ENCODE data around the gene MAVS. TPM values are rescaled to one million over a fixed set of nuclear protein-coding genes. Genes with fewer than 3 reads are reported as not detected.
"Not testable (repeated sequence)": the region's sequence is repeated elsewhere in the genome, so short reads cannot be mapped to it uniquely, and the experiment has no call there.

MAVS gene
- total RNA-seq, 1 donor from 2014 or later: 14.6 TPM

- Histone ChIP-seq H3K9ac (ENCODE audit: low read depth in 1 of 3, low read length in 3 of 3) (peak overlapping the region in 2 of 3 donors; percentile 36 to 85), H3K4me1 (ENCODE audit: control insufficient read depth in 3 of 3, insufficient read depth in 3 of 3, low read length in 3 of 3) (peaks cover 16 to 47% (median 33%) of the 10 kb centered on the region in 3 donors), H3K27ac (ENCODE audit: low read depth, low read length) (peak overlapping the region; percentile 88), H3K9me3 (ENCODE audit: control insufficient read depth in 3 of 3, low read length in 3 of 3) (no peaks in the 10 kb centered on the region), H3K27me3 (ENCODE audit: control insufficient read depth in 3 of 3, insufficient read depth in 3 of 3, low read length in 3 of 3) (no peaks in the 10 kb centered on the region), H3K4me3 (ENCODE audit: low read length in 3 of 3) (peak overlapping the region; percentile 81 to 99 (median 93)), H3K36me3 (ENCODE audit: control insufficient read depth in 3 of 3, insufficient read depth in 3 of 3, low read length in 3 of 3) (peaks cover 0 to 2% (median 0%) of the 10 kb centered on the region in 3 donors)
These were observed 44.6 kb downstream of the MAVS start for GRCh38 chr20:3890999-3891929.

- Histone ChIP-seq H3K27ac (ENCODE audit: low read depth, low read length) (no peak overlapping the region), H3K36me3 (ENCODE audit: control insufficient read depth in 3 of 3, insufficient read depth in 3 of 3, low read length in 3 of 3) (no peaks in the 10 kb centered on the region), H3K4me3 (ENCODE audit: low read length in 3 of 3) (no peak overlapping the region), H3K4me1 (ENCODE audit: control insufficient read depth in 3 of 3, insufficient read depth in 3 of 3, low read length in 3 of 3) (peaks cover 27 to 49% (median 30%) of the 10 kb centered on the region in 3 donors), H3K9me3 (ENCODE audit: control insufficient read depth in 3 of 3, low read length in 3 of 3) (no peaks in the 10 kb centered on the region), H3K27me3 (ENCODE audit: control insufficient read depth in 3 of 3, insufficient read depth in 3 of 3, low read length in 3 of 3) (no peaks in the 10 kb centered on the region), H3K9ac (ENCODE audit: low read depth in 1 of 3, low read length in 3 of 3) (no peak overlapping the region)
These were observed 48.2 kb downstream of the MAVS start for GRCh38 chr20:3894796-3895195.

GRCh38 chr20:3896302-3896701, 49.7 kb downstream of the MAVS start:
- Histone ChIP-seq H3K27ac (ENCODE audit: low read depth, low read length) (no peak overlapping the region), H3K4me3 (ENCODE audit: low read length in 3 of 3) (no peak overlapping the region), H3K4me1 (ENCODE audit: control insufficient read depth in 3 of 3, insufficient read depth in 3 of 3, low read length in 3 of 3) (peaks cover 16 to 40% (median 25%) of the 10 kb centered on the region in 3 donors), H3K36me3 (ENCODE audit: control insufficient read depth in 3 of 3, insufficient read depth in 3 of 3, low read length in 3 of 3) (no peaks in the 10 kb centered on the region), H3K9me3 (ENCODE audit: control insufficient read depth in 3 of 3, low read length in 3 of 3) (no peaks in the 10 kb centered on the region), H3K27me3 (ENCODE audit: control insufficient read depth in 3 of 3, insufficient read depth in 3 of 3, low read length in 3 of 3) (no peaks in the 10 kb centered on the region), H3K9ac (ENCODE audit: low read depth in 1 of 3, low read length in 3 of 3) (no peak overlapping the region)

- peaks cover 10 to 34% (median 23%) of the 10 kb centered on the region in 3 donors for H3K4me1 ChIP-seq (ENCODE audit: control insufficient read depth in 3 of 3, insufficient read depth in 3 of 3, low read length in 3 of 3)
- H3K27me3 ChIP-seq (ENCODE audit: control insufficient read depth in 3 of 3, insufficient read depth in 3 of 3, low read length in 3 of 3): no peaks in the 10 kb centered on the region
- no peak overlapping the region for H3K4me3 ChIP-seq (ENCODE audit: low read length in 3 of 3)
- H3K36me3 ChIP-seq (ENCODE audit: control insufficient read depth in 3 of 3, insufficient read depth in 3 of 3, low read length in 3 of 3): no peaks in the 10 kb centered on the region
- H3K9me3 ChIP-seq (ENCODE audit: control insufficient read depth in 3 of 3, low read length in 3 of 3): no peaks in the 10 kb centered on the region
- H3K27ac ChIP-seq (ENCODE audit: low read depth, low read length): no peak overlapping the region
- H3K9ac ChIP-seq (ENCODE audit: low read depth in 1 of 3, low read length in 3 of 3): peak overlapping the region in 1 of 3 donors; percentile 25
These were observed 50.4 kb downstream of the MAVS start for GRCh38 chr20:3896853-3897583.

- not testable (repeated sequence) for H3K27me3 ChIP-seq (ENCODE audit: control insufficient read depth in 3 of 3, insufficient read depth in 3 of 3, low read length in 3 of 3); H3K4me3 ChIP-seq (ENCODE audit: low read length in 3 of 3); H3K9me3 ChIP-seq (ENCODE audit: control insufficient read depth in 3 of 3, low read length in 3 of 3); H3K9ac ChIP-seq (ENCODE audit: low read depth in 1 of 3, low read length in 3 of 3); H3K36me3 ChIP-seq (ENCODE audit: control insufficient read depth in 3 of 3, insufficient read depth in 3 of 3, low read length in 3 of 3); H3K27ac ChIP-seq (ENCODE audit: low read depth, low read length)
- H3K4me1 ChIP-seq (ENCODE audit: control insufficient read depth in 3 of 3, insufficient read depth in 3 of 3, low read length in 3 of 3): peaks cover 6 to 31% (median 22%) of the 10 kb centered on the region in 3 donors
These were observed 51.5 kb downstream of the MAVS start for GRCh38 chr20:3898181-3898580.

- no peak overlapping the region for H3K9ac ChIP-seq (ENCODE audit: low read depth in 1 of 3, low read length in 3 of 3)
- H3K9me3 ChIP-seq (ENCODE audit: control insufficient read depth in 3 of 3, low read length in 3 of 3): no peaks in the 10 kb centered on the region
- H3K36me3 ChIP-seq (ENCODE audit: control insufficient read depth in 3 of 3, insufficient read depth in 3 of 3, low read length in 3 of 3): no peaks in the 10 kb centered on the region
- H3K27ac ChIP-seq (ENCODE audit: low read depth, low read length): no peak overlapping the region
- peaks cover 6 to 27% (median 19%) of the 10 kb centered on the region in 3 donors for H3K4me1 ChIP-seq (ENCODE audit: control insufficient read depth in 3 of 3, insufficient read depth in 3 of 3, low read length in 3 of 3)
- H3K4me3 ChIP-seq (ENCODE audit: low read length in 3 of 3): no peak overlapping the region
- no peaks in the 10 kb centered on the region for H3K27me3 ChIP-seq (ENCODE audit: control insufficient read depth in 3 of 3, insufficient read depth in 3 of 3, low read length in 3 of 3)
These were observed 52.0 kb downstream of the MAVS start for GRCh38 chr20:3898639-3899038.

- Histone ChIP-seq H3K36me3 (ENCODE audit: control insufficient read depth in 3 of 3, insufficient read depth in 3 of 3, low read length in 3 of 3) (no peaks in the 10 kb centered on the region), H3K9ac (ENCODE audit: low read depth in 1 of 3, low read length in 3 of 3) (no peak overlapping the region), H3K9me3 (ENCODE audit: control insufficient read depth in 3 of 3, low read length in 3 of 3) (no peaks in the 10 kb centered on the region), H3K4me3 (ENCODE audit: low read length in 3 of 3) (no peak overlapping the region), H3K27ac (ENCODE audit: low read depth, low read length) (no peak overlapping the region), H3K4me1 (ENCODE audit: control insufficient read depth in 3 of 3, insufficient read depth in 3 of 3, low read length in 3 of 3) (peaks cover 10 to 24% (median 18%) of the 10 kb centered on the region in 3 donors), H3K27me3 (ENCODE audit: control insufficient read depth in 3 of 3, insufficient read depth in 3 of 3, low read length in 3 of 3) (no peaks in the 10 kb centered on the region)
These were observed 53.6 kb downstream of the MAVS start for GRCh38 chr20:3900187-3900604.

- Histone ChIP-seq H3K9ac (ENCODE audit: low read depth in 1 of 3, low read length in 3 of 3) (peak overlapping the region in 1 of 3 donors; percentile 32), H3K27me3 (ENCODE audit: control insufficient read depth in 3 of 3, insufficient read depth in 3 of 3, low read length in 3 of 3) (no peaks in the 10 kb centered on the region), H3K9me3 (ENCODE audit: control insufficient read depth in 3 of 3, low read length in 3 of 3) (no peaks in the 10 kb centered on the region), H3K27ac (ENCODE audit: low read depth, low read length) (peak overlapping the region; percentile 36), H3K4me3 (ENCODE audit: low read length in 3 of 3) (peak overlapping the region in 1 of 3 donors; percentile 30), H3K4me1 (ENCODE audit: control insufficient read depth in 3 of 3, insufficient read depth in 3 of 3, low read length in 3 of 3) (peaks cover 10 to 24% (median 17%) of the 10 kb centered on the region in 3 donors), H3K36me3 (ENCODE audit: control insufficient read depth in 3 of 3, insufficient read depth in 3 of 3, low read length in 3 of 3) (no peaks in the 10 kb centered on the region)
These were observed 54.5 kb downstream of the MAVS start for GRCh38 chr20:3901028-3901705.

GRCh38 chr20:3901706-3902440, 55.2 kb downstream of the MAVS start:
- Histone ChIP-seq H3K9ac (ENCODE audit: low read depth in 1 of 3, low read length in 3 of 3) (peak overlapping the region in 1 of 3 donors; percentile 32), H3K36me3 (ENCODE audit: control insufficient read depth in 3 of 3, insufficient read depth in 3 of 3, low read length in 3 of 3) (no peaks in the 10 kb centered on the region), H3K27me3 (ENCODE audit: control insufficient read depth in 3 of 3, insufficient read depth in 3 of 3, low read length in 3 of 3) (no peaks in the 10 kb centered on the region), H3K9me3 (ENCODE audit: control insufficient read depth in 3 of 3, low read length in 3 of 3) (no peaks in the 10 kb centered on the region), H3K27ac (ENCODE audit: low read depth, low read length) (peak overlapping the region; percentile 36), H3K4me3 (ENCODE audit: low read length in 3 of 3) (peak overlapping the region in 1 of 3 donors; percentile 30), H3K4me1 (ENCODE audit: control insufficient read depth in 3 of 3, insufficient read depth in 3 of 3, low read length in 3 of 3) (peaks cover 8 to 17% (median 11%) of the 10 kb centered on the region in 3 donors)

All from skeletal muscle tissue (tissue), 4 donors.